Nephron progenitor cell (in vitro differentiated cells): ENCODE data around the gene HOOK2.

Source experiments
- DNase-seq: peaks from one replicate; pipeline ENCODE4 v3.0.0; 2021
- H3K27ac Mint-ChIP-seq: 2 replicates; pipeline ENCODE4 v1.8.0; 2021; ENCODE audit warnings: mild to moderate bottlenecking, moderate library complexity, mixed read lengths
- H3K27me3 Mint-ChIP-seq: 2 replicates; pipeline ENCODE4 v1.8.0; 2021; ENCODE audit warnings: mild to moderate bottlenecking, low read depth, mixed read lengths; ENCODE audit not compliant: poor library complexity
- H3K36me3 Mint-ChIP-seq: 2 replicates; pipeline ENCODE4 v1.8.0; 2021; ENCODE audit warnings: low read depth, mixed read lengths
- H3K4me1 Mint-ChIP-seq: 2 replicates; pipeline ENCODE4 v1.8.0; 2021; ENCODE audit warnings: mixed read lengths
- H3K4me3 Mint-ChIP-seq: 2 replicates; pipeline ENCODE4 v1.8.0; 2021; ENCODE audit warnings: mild to moderate bottlenecking, moderate library complexity, mixed read lengths
- H3K9me3 Mint-ChIP-seq: 2 replicates; pipeline ENCODE4 v1.8.0; 2021; ENCODE audit warnings: mild to moderate bottlenecking, moderate library complexity, mixed read lengths
- CTCF ChIP-seq: fragments of 200-600 bp; sonication (generic); IDR thresholded peaks from 2 replicates; pipeline ENCODE4 v1.5.0; 2021; ENCODE audit warnings: antibody characterized with exemption

HOOK2 gene

GRCh38 chr19:12770922-12771321 lies 4.4 kb downstream of the HOOK2 start:
- no peak for TF ChIP-seq CTCF
- Mint-ChIP-seq H3K4me3 (no peak overlapping the region), H3K9me3 (no peaks in the 10 kb centered on the region), H3K27ac (no peak overlapping the region), H3K27me3 (peaks cover 38% of the 10 kb centered on the region), H3K4me1 (peaks cover 12% of the 10 kb centered on the region), H3K36me3 (no peaks in the 10 kb centered on the region)
- no peak for DNase-seq

- H3K4me3 Mint-ChIP-seq, result no peak overlapping the region
- DNase-seq, result peak; percentile 70
- peaks cover 11% of the 10 kb centered on the region for H3K4me1 Mint-ChIP-seq
- no peak overlapping the region for H3K27ac Mint-ChIP-seq
- H3K36me3 Mint-ChIP-seq, result peaks cover 7% of the 10 kb centered on the region
- TF ChIP-seq CTCF, result no peak
- H3K9me3 Mint-ChIP-seq, result no peaks in the 10 kb centered on the region
- peaks cover 37% of the 10 kb centered on the region for H3K27me3 Mint-ChIP-seq
Observed at GRCh38 chr19:12769689-12770088, 5.7 kb downstream of the HOOK2 start.

GRCh38 chr19:12767666-12768065 lies 7.7 kb downstream of the HOOK2 start:
- H3K27me3 Mint-ChIP-seq, result peaks cover 34% of the 10 kb centered on the region
- H3K36me3 Mint-ChIP-seq, result peaks cover 22% of the 10 kb centered on the region
- no peak for TF ChIP-seq CTCF
- H3K9me3 Mint-ChIP-seq, result no peaks in the 10 kb centered on the region
- H3K4me1 Mint-ChIP-seq, result peaks cover 8% of the 10 kb centered on the region
- no peak overlapping the region for H3K4me3 Mint-ChIP-seq
- no peak overlapping the region for H3K27ac Mint-ChIP-seq
- DNase-seq, result no peak

DNA sequence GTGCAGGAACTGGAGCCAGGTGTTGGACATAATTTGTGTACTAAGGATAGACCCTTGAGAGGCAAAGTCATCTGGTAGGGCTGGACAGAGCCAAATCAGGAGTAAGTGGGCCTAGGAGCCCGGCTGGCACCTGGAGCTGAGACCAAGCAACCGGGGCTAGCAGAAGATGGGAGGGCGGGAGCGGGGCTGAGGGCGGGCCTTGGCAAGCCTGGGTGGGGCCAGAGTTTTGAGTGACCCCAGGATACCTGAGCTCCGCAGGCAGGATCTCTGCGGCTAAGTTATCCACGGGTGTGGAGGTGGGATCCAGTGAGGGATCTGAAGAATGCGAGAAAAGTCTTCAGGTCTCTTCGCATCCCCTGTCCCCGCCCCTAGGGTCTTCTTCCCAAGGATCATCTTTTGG lies 8.2 kb downstream of the HOOK2 start:
- H3K27ac Mint-ChIP-seq, result no peak overlapping the region
- H3K9me3 Mint-ChIP-seq, result no peaks in the 10 kb centered on the region
- no peak overlapping the region for H3K4me3 Mint-ChIP-seq
- peaks cover 8% of the 10 kb centered on the region for H3K4me1 Mint-ChIP-seq
- no peak for DNase-seq
- peaks cover 27% of the 10 kb centered on the region for H3K36me3 Mint-ChIP-seq
- no peak for TF ChIP-seq CTCF
- peaks cover 29% of the 10 kb centered on the region for H3K27me3 Mint-ChIP-seq

DNA sequence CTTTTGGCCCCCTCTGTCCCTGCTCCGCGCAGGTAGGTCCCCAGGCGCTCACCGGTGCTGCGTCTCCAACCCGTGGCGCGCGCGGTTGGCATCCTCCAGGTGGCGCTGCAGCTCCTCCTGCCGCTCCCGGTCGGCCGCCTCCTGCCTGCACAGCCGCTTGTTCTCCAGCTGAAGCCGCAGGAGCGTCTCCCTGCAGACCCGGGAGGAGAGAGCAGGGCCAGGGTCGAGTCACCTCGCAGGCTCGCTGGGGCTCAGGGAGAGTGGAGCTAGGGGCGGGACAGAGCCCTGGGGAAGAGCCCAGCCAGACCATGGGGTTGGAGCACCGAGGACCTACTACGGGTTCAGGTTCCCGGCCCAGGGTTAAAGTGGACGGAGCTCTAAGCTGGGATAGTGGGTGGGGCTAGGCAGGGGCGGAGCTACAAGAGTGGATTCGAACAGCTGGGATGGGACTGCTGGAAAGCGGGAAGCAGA lies 9.3 kb downstream of the HOOK2 start:
- Mint-ChIP-seq H3K36me3 (peaks cover 34% of the 10 kb centered on the region), H3K4me3 (peak overlapping the region; percentile 73), H3K9me3 (peaks cover 10% of the 10 kb centered on the region), H3K4me1 (peaks cover 8% of the 10 kb centered on the region), H3K27ac (no peak overlapping the region), H3K27me3 (peaks cover 25% of the 10 kb centered on the region)
- TF ChIP-seq CTCF, result peak; percentile 58
- DNase-seq, result peak; percentile 87

GRCh38 chr19:12764698-12765097 lies 10.7 kb downstream of the HOOK2 start:
- no peak for TF ChIP-seq CTCF
- Mint-ChIP-seq H3K4me1 (peaks cover 8% of the 10 kb centered on the region), H3K27ac (no peak overlapping the region), H3K27me3 (peaks cover 13% of the 10 kb centered on the region), H3K9me3 (peaks cover 14% of the 10 kb centered on the region), H3K4me3 (no peak overlapping the region), H3K36me3 (peaks cover 39% of the 10 kb centered on the region)
- DNase-seq, result no peak
